ENCODE data around the gene RAPGEF6.

- TF ChIP-seq ZNF416 (tag by site-specific recombination; IDR thresholded peaks at IDR 0.05): no peak
- no peak for TF ChIP-seq ZNF248 (tag by site-specific recombination; IDR thresholded peaks at IDR 0.05)
- no peak for TF ChIP-seq GLI2 (tag by site-specific recombination; IDR thresholded peaks at IDR 0.05; ENCODE audit: borderline replicate concordance, low read depth)
- no peak for TF ChIP-seq ZNF596 (tag by site-specific recombination; IDR thresholded peaks at IDR 0.05)
- TF ChIP-seq TCF7L2 (IDR thresholded peaks at IDR 0.05; ENCODE audit: borderline replicate concordance, low read depth, low read length): no peak
- no peak for TF ChIP-seq CTCF (tag by site-specific recombination; IDR thresholded peaks at IDR 0.05)
- no peak for TF ChIP-seq ZNF404 (tag by site-specific recombination; IDR thresholded peaks at IDR 0.05)
- no peak for TF ChIP-seq ZNF362 (tag by site-specific recombination; IDR thresholded peaks at IDR 0.05)
Observed at GRCh38 chr5:131649161-131649560, 14.1 kb upstream of the RAPGEF6 start.

Data from HEK293 (cell line).